ENCODE measurements around the gene FYCO1. TPM values are rescaled to one million over a fixed set of nuclear protein-coding genes. Genes with fewer than 3 reads are reported as not detected.
A peak's percentile ranks its signal among the peaks of the same experiment; 100 is the strongest.

Gene FYCO1
- total and polyA plus RNA-seq, 2 of the 13 experiments (the other 11 are each of a cell fraction or from before 2014, with no cell fraction given) = 2.7 to 4.2 TPM

DNA sequence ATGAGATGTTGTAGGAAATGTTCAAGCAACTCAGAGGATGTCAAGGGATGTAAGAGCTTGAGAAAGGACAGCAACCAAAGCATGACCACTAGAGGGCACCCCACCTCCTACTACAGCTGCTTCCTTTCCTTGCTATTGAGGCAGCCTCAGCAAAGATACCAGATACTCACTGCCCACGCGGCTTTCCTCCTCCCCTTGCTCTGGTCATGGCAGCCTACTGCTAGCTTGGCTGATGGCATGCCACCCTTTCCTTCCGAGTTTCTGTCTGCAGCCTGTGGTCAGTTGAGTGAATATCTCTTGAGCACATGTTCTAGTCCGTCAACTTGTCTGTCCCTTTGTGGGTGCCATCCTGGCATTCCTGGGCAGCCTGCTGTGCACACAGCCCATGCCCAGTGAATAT, 56.8 kb downstream of the FYCO1 start (continued):
- TF ChIP-seq ZNF629 (CRISPR knock-in tag; conservative IDR thresholded peaks at IDR 0.05) (no peak), SMC3 (IDR thresholded peaks at IDR 0.05; ENCODE audit: low read length) (peak; percentile 92), THAP11 (CRISPR knock-in tag; IDR thresholded peaks at IDR 0.05) (no peak), RAD21 (CRISPR knock-in tag; IDR thresholded peaks at IDR 0.05) (peak; percentile 68; the same call in 1 of the 2 replicates), PHB2 (IDR thresholded peaks at IDR 0.05; ENCODE audit: partially characterized antibody) (no peak), REL (CRISPR knock-in tag; conservative IDR thresholded peaks at IDR 0.05) (no peak), ELF4 (CRISPR knock-in tag; IDR thresholded peaks at IDR 0.05; ENCODE audit: borderline replicate concordance) (no peak), KLF13 (CRISPR knock-in tag; IDR thresholded peaks at IDR 0.05) (no peak), ZNF296 (CRISPR knock-in tag; conservative IDR thresholded peaks at IDR 0.05) (no peak), HOXA7 (CRISPR knock-in tag; IDR thresholded peaks at IDR 0.05) (no peak), SAFB2 (CRISPR knock-in tag; IDR thresholded peaks at IDR 0.05; ENCODE audit: borderline replicate concordance, low read depth) (no peak), SALL1 (CRISPR knock-in tag; IDR thresholded peaks at IDR 0.05) (no peak), ONECUT2 (CRISPR knock-in tag; IDR thresholded peaks at IDR 0.05) (no peak), AGO2 (optimal IDR thresholded peaks at IDR 0.05; ENCODE audit: low read depth, low read length) (no peak), DNMT3B (CRISPR knock-in tag; conservative IDR thresholded peaks at IDR 0.05) (no peak), PLRG1 (conservative IDR thresholded peaks at IDR 0.05) (no peak)
- TF ChIP-seq, protein P1, sequence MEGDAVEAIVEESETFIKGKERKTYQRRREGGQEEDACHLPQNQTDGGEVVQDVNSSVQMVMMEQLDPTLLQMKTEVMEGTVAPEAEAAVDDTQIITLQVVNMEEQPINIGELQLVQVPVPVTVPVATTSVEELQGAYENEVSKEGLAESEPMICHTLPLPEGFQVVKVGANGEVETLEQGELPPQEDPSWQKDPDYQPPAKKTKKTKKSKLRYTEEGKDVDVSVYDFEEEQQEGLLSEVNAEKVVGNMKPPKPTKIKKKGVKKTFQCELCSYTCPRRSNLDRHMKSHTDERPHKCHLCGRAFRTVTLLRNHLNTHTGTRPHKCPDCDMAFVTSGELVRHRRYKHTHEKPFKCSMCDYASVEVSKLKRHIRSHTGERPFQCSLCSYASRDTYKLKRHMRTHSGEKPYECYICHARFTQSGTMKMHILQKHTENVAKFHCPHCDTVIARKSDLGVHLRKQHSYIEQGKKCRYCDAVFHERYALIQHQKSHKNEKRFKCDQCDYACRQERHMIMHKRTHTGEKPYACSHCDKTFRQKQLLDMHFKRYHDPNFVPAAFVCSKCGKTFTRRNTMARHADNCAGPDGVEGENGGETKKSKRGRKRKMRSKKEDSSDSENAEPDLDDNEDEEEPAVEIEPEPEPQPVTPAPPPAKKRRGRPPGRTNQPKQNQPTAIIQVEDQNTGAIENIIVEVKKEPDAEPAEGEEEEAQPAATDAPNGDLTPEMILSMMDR (CRISPR knock-in tag; IDR thresholded peaks at IDR 0.05) = peak; percentile 92
- TF ChIP-seq, protein P2, sequence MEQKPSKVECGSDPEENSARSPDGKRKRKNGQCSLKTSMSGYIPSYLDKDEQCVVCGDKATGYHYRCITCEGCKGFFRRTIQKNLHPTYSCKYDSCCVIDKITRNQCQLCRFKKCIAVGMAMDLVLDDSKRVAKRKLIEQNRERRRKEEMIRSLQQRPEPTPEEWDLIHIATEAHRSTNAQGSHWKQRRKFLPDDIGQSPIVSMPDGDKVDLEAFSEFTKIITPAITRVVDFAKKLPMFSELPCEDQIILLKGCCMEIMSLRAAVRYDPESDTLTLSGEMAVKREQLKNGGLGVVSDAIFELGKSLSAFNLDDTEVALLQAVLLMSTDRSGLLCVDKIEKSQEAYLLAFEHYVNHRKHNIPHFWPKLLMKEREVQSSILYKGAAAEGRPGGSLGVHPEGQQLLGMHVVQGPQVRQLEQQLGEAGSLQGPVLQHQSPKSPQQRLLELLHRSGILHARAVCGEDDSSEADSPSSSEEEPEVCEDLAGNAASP (CRISPR knock-in tag; IDR thresholded peaks at IDR 0.05; ENCODE audit: borderline replicate concordance) = no peak
- TF ChIP-seq, protein P3, sequence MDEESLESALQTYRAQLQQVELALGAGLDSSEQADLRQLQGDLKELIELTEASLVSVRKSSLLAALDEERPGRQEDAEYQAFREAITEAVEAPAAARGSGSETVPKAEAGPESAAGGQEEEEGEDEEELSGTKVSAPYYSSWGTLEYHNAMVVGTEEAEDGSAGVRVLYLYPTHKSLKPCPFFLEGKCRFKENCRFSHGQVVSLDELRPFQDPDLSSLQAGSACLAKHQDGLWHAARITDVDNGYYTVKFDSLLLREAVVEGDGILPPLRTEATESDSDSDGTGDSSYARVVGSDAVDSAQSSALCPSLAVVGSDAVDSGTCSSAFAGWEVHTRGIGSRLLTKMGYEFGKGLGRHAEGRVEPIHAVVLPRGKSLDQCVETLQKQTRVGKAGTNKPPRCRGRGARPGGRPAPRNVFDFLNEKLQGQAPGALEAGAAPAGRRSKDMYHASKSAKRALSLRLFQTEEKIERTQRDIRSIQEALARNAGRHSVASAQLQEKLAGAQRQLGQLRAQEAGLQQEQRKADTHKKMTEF (CRISPR knock-in tag; IDR thresholded peaks at IDR 0.05) = no peak
- TF ChIP-seq, protein P4, sequence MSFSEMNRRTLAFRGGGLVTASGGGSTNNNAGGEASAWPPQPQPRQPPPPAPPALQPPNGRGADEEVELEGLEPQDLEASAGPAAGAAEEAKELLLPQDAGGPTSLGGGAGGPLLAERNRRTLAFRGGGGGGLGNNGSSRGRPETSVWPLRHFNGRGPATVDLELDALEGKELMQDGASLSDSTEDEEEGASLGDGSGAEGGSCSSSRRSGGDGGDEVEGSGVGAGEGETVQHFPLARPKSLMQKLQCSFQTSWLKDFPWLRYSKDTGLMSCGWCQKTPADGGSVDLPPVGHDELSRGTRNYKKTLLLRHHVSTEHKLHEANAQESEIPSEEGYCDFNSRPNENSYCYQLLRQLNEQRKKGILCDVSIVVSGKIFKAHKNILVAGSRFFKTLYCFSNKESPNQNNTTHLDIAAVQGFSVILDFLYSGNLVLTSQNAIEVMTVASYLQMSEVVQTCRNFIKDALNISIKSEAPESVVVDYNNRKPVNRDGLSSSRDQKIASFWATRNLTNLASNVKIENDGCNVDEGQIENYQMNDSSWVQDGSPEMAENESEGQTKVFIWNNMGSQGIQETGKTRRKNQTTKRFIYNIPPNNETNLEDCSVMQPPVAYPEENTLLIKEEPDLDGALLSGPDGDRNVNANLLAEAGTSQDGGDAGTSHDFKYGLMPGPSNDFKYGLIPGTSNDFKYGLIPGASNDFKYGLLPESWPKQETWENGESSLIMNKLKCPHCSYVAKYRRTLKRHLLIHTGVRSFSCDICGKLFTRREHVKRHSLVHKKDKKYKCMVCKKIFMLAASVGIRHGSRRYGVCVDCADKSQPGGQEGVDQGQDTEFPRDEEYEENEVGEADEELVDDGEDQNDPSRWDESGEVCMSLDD (CRISPR knock-in tag; IDR thresholded peaks at IDR 0.05; ENCODE audit: borderline replicate concordance) = no peak
- TF ChIP-seq, protein P5, sequence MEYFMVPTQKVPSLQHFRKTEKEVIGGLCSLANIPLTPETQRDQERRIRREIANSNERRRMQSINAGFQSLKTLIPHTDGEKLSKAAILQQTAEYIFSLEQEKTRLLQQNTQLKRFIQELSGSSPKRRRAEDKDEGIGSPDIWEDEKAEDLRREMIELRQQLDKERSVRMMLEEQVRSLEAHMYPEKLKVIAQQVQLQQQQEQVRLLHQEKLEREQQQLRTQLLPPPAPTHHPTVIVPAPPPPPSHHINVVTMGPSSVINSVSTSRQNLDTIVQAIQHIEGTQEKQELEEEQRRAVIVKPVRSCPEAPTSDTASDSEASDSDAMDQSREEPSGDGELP (IDR thresholded peaks at IDR 0.05; ENCODE audit: borderline replicate concordance, low read depth) = peak; percentile 39; the same call in 1 of the 2 replicates

All from HepG2 (cell line).